H1 (cell line): ENCODE data around the gene TDRD5. TPM values are rescaled to one million over a fixed set of nuclear protein-coding genes. Genes with fewer than 3 reads are reported as not detected.

Source experiments
- CTCF ChIA-PET: fragments of 300-600 bp; sonication (Branson Sonifier 250); formaldehyde crosslinking; loops from one replicate; lab custom pipeline; 2021; ENCODE audit not compliant: partially characterized antibody; lab: Charles Lee
- POLR2A ChIA-PET: fragments of 300-600 bp; sonication (Branson Sonifier 250); formaldehyde crosslinking; loops from one replicate; lab custom pipeline; 2021; ENCODE audit warnings: inconsistent platforms; ENCODE audit not compliant: partially characterized antibody; lab: Charles Lee
- DNase-seq, 2 experiments: peaks; one replicate each; pipeline versions ENCODE4 v3.0.0 to v3.0.0-alpha.2; 2010 to 2022; ENCODE audit warnings: low spot score in 2 of 2, low read depth in 1 of 2, mixed read lengths in 1 of 2
- FAIRE-seq: peaks from 2 replicates; lab custom pipeline; 2011; peaks lifted over from hg19 to GRCh38; lab: Jason Lieb, UNC
- H2AFZ ChIP-seq: 2 replicates; pipeline ENCODE4 v1.8.1; 2012; ENCODE audit warnings: low read length, inconsistent platforms
- H2AK5ac ChIP-seq: 2 replicates; pipeline ENCODE4 v1.6.1; 2013; ENCODE audit warnings: low read depth, low read length
- H2BK120ac ChIP-seq: replicated peaks from 2 replicates; pipeline ENCODE3; 2013; ENCODE audit warnings: low read depth, low read length, inconsistent platforms
- H2BK12ac ChIP-seq: 2 replicates; pipeline ENCODE4 v1.6.1; 2013; ENCODE audit warnings: low read depth, low read length
- H2BK15ac ChIP-seq: 2 replicates; pipeline ENCODE4 v1.6.1; 2013; ENCODE audit warnings: low read length
- H2BK20ac ChIP-seq: 2 replicates; pipeline ENCODE4 v1.6.1; 2013; ENCODE audit warnings: low read length
- H2BK5ac ChIP-seq: 2 replicates; pipeline ENCODE4 v1.6.1; 2013; ENCODE audit warnings: low read depth, low read length
- H3K14ac ChIP-seq: 2 replicates; pipeline ENCODE4 v1.6.1; 2013; ENCODE audit warnings: inconsistent platforms; ENCODE audit not compliant: insufficient read length
- H3K18ac ChIP-seq: 2 replicates; pipeline ENCODE4 v1.6.1; 2013; ENCODE audit warnings: low read length; ENCODE audit errors: extremely low read depth
- H3K23ac ChIP-seq: 2 replicates; pipeline ENCODE4 v1.6.1; 2013; ENCODE audit warnings: inconsistent platforms; ENCODE audit not compliant: insufficient read length
- H3K23me2 ChIP-seq: 2 replicates; pipeline ENCODE4 v1.6.1; 2013; ENCODE audit warnings: low read depth, low read length
- H3K27ac ChIP-seq: 2 replicates; pipeline ENCODE4 v1.6.1; 2011; ENCODE audit warnings: low read depth, low read length, inconsistent platforms
- H3K27me3 ChIP-seq, 4 experiments: replicated peaks in 1 of 4; 1 replicate in 1 of 4; 2 replicates in 3 of 4; pipeline versions ENCODE4 v1.6.1 to v1.8.1; 2011 to 2013; ENCODE audit warnings: low read length in 3 of 4, mild to moderate bottlenecking in 3 of 4, inconsistent platforms in 2 of 4, mixed read lengths in 2 of 4, moderate library complexity in 1 of 4; ENCODE audit not compliant: control insufficient read depth in 3 of 4, insufficient read depth in 3 of 4; ENCODE audit errors: extremely low read depth in 1 of 4
- H3K36me3 ChIP-seq, 4 experiments: 2 replicates each; pipeline versions ENCODE4 v1.6.1 to v1.8.1; 2011 to 2013; ENCODE audit warnings: mild to moderate bottlenecking in 4 of 4, low read length in 3 of 4, moderate library complexity in 2 of 4, control low read depth in 1 of 4, inconsistent platforms in 1 of 4; ENCODE audit not compliant: insufficient read depth in 4 of 4, control insufficient read depth in 2 of 4
- H3K4ac ChIP-seq: replicated peaks from 2 replicates; pipeline ENCODE3; 2013; ENCODE audit warnings: low read length, low read depth, mixed read lengths, inconsistent platforms; ENCODE audit not compliant: insufficient read length
- H3K4me1 ChIP-seq, 4 experiments: replicated peaks in 1 of 4; 1 replicate in 1 of 4; 2 replicates in 3 of 4; pipeline versions ENCODE4 v1.6.1 to v1.8.1; 2011 to 2013; ENCODE audit warnings: low read length in 3 of 4, inconsistent platforms in 2 of 4, mixed read lengths in 1 of 4; ENCODE audit not compliant: insufficient read depth in 4 of 4, control insufficient read depth in 3 of 4
- H3K4me2 ChIP-seq, 2 experiments: 2 replicates each; pipeline versions ENCODE4 v1.6.1 to v1.8.1; 2011 to 2013; ENCODE audit warnings: low read depth in 2 of 2, low read length in 2 of 2, control low read depth in 1 of 2, inconsistent platforms in 1 of 2, mild to moderate bottlenecking in 1 of 2; ENCODE audit not compliant: insufficient read depth in 1 of 2
- H3K4me3 ChIP-seq, 4 experiments: fragments of 200-600, 300-600 bp in 1 of 4; sonication (generic), shearing (Covaris generic), sonication (Bioruptor Twin) in 1 of 4; 2 replicates each; pipeline versions ENCODE4 v1.5.1 to v1.8.1; 2011 to 2016; ENCODE audit warnings: low read length in 4 of 4, low read depth in 3 of 4, control low read depth in 2 of 4, inconsistent platforms in 2 of 4, mild to moderate bottlenecking in 2 of 4, mixed read lengths in 1 of 4, moderate library complexity in 1 of 4; ENCODE audit not compliant: insufficient read depth in 2 of 4; ENCODE audit errors: extremely low read depth in 1 of 4
- H3K56ac ChIP-seq: replicated peaks from 2 replicates; pipeline ENCODE3; 2013; ENCODE audit warnings: low read depth, mild to moderate bottlenecking, mixed read lengths, low read length, inconsistent platforms; ENCODE audit not compliant: insufficient read length
- H3K79me1 ChIP-seq: 2 replicates; pipeline ENCODE4 v1.6.1; 2013; ENCODE audit warnings: low read depth, low read length, control low read depth
- H3K79me2 ChIP-seq, 2 experiments: 2 replicates each; pipeline versions ENCODE4 v1.6.1 to v1.8.1; 2012 to 2013; ENCODE audit warnings: low read length in 2 of 2, mild to moderate bottlenecking in 2 of 2, inconsistent platforms in 1 of 2; ENCODE audit not compliant: insufficient read depth in 2 of 2, control insufficient read depth in 1 of 2
- H3K9ac ChIP-seq, 4 experiments: replicated peaks in 1 of 4; 1 replicate in 1 of 4; 2 replicates in 3 of 4; pipeline versions ENCODE4 v1.6.1 to v1.8.1; 2011 to 2013; ENCODE audit warnings: low read depth in 3 of 4, low read length in 3 of 4, control low read depth in 2 of 4, mild to moderate bottlenecking in 2 of 4, moderate library complexity in 2 of 4, inconsistent platforms in 1 of 4; ENCODE audit errors: extremely low read depth in 1 of 4
- H3K9me3 ChIP-seq, 2 experiments: 2 replicates each; pipeline versions ENCODE4 v1.6.1 to v1.8.1; 2012 to 2013; ENCODE audit warnings: mild to moderate bottlenecking in 2 of 2, moderate library complexity in 2 of 2, control low read depth in 1 of 2, inconsistent platforms in 1 of 2, low read depth in 1 of 2, low read length in 1 of 2, mixed read lengths in 1 of 2; ENCODE audit not compliant: insufficient read depth in 2 of 2
- H4K20me1 ChIP-seq, 2 experiments: replicated peaks in 1 of 2; 2 replicates each; pipeline versions ENCODE3 to v1.8.1; 2011 to 2013; ENCODE audit warnings: inconsistent platforms in 2 of 2, low read length in 2 of 2, mild to moderate bottlenecking in 1 of 2; ENCODE audit not compliant: insufficient read depth in 2 of 2, control insufficient read depth in 1 of 2
- H4K5ac ChIP-seq: 2 replicates; pipeline ENCODE4 v1.6.1; 2013; ENCODE audit warnings: low read length, low read depth, mixed read lengths, inconsistent platforms; ENCODE audit not compliant: insufficient read length
- H4K8ac ChIP-seq: 2 replicates; pipeline ENCODE4 v1.8.0; 2013; ENCODE audit warnings: mild to moderate bottlenecking, moderate library complexity, low read length, inconsistent platforms; ENCODE audit not compliant: insufficient read depth; ENCODE audit errors: extremely low read depth
- H4K91ac ChIP-seq: replicated peaks from 2 replicates; pipeline ENCODE3; 2013; ENCODE audit warnings: low read length, mixed read lengths, inconsistent platforms; ENCODE audit not compliant: insufficient read length
- ATF2 ChIP-seq: IDR thresholded peaks from 2 replicates; pipeline ENCODE4 v1.6.1; 2012; ENCODE audit warnings: low read length, inconsistent platforms
- CHD1 ChIP-seq: IDR thresholded peaks from 2 replicates; pipeline ENCODE4 v1.6.1; 2012; ENCODE audit warnings: low read depth, low read length, improper control_type of control experiment
- MAFK ChIP-seq: IDR thresholded peaks from 2 replicates; pipeline ENCODE4 v1.6.1; 2012; ENCODE audit warnings: low read depth, mild to moderate bottlenecking, improper control_type of control experiment, low read length
- RAD21 ChIP-seq, 2 experiments: IDR thresholded peaks in 1 of 2; conservative IDR thresholded peaks in 1 of 2; 2 replicates each; pipeline ENCODE4 v1.6.1; 2011; ENCODE audit warnings: low read depth in 2 of 2, low read length in 2 of 2, improper control_type of control experiment in 1 of 2, inconsistent platforms in 1 of 2, mild to moderate bottlenecking in 1 of 2, moderate library complexity in 1 of 2
- TBP ChIP-seq: IDR thresholded peaks from 2 replicates; pipeline ENCODE4 v1.6.1; 2011; ENCODE audit warnings: low read depth, low read length, improper control_type of control experiment
- TEAD4 ChIP-seq: IDR thresholded peaks from 2 replicates; pipeline ENCODE4 v1.6.1; 2012; ENCODE audit warnings: low read depth, low read length, inconsistent platforms, mixed read lengths
- YY1 ChIP-seq: IDR thresholded peaks from 2 replicates; pipeline ENCODE4 v1.6.1; 2011; ENCODE audit warnings: low read depth, mild to moderate bottlenecking, low read length
- WGBS, 2 experiments: shearing (Covaris generic) in 1 of 2; methylation state at CpG; one replicate each; pipeline versions ENCODE4 v1.1.6 to v1.1.7; 2013 to 2015; ENCODE audit warnings: low lambda C conversion rate in 2 of 2, mixed read lengths in 2 of 2, inconsistent platforms in 1 of 2, low coverage in 1 of 2, missing lambda C conversion rate in 1 of 2; ENCODE audit not compliant: insufficient replicate concordance in 2 of 2, insufficient coverage in 1 of 2, insufficient read length in 1 of 2; ENCODE audit errors: extremely low coverage in 1 of 2, missing lambda C conversion rate in 1 of 2; 5-methylcytosine and 5-hydroxymethylcytosine counted together
- polyA plus RNA-seq, 7 experiments: library from polyadenylated mRNA; depleted of rRNA in 3 of 7; stranded (reverse) in 5 of 7; unstranded in 2 of 7; fragments of >200 nt in 5 of 7; fragments of 200-250 nt in 2 of 7; gene quantifications; 1 replicate in 5 of 7; 2 replicates in 1 of 7; 4 replicates in 1 of 7; pipeline versions ENCODE4 v1.2.1 to v1.2.3, GENCODE V29; 2011 to 2013; ENCODE audit warnings: missing spikeins in 2 of 7, mixed read lengths in 2 of 7
- total RNA-seq: library from RNA; stranded (reverse); fragmentation: NEBNext Ultra II Directional; extraction: Animal tissue kit (Norgen Biotek cat#: 25700); gene quantifications from 2 replicates; pipeline ENCODE4 v1.2.1, GENCODE V29; 2021

TDRD5 gene
- total and polyA plus RNA-seq, 2 of the 8 experiments (the other 6 are each of a cell fraction or from before 2014, with no cell fraction given): 0.53 to 1.4 TPM

GRCh38 chr1:179708434-179709195 is 117.0 kb downstream of the TDRD5 start:
- WGBS, 2 experiments: 83% methylated on average over 6 of the region's 6 CpGs; no CpG with 5 or more reads in 1 of the 2 experiments
- Histone ChIP-seq H3K14ac (no peak overlapping the region), H3K27me3 (no peaks in the 10 kb centered on the region), H2AK5ac (no peak overlapping the region), H2BK20ac (no peak overlapping the region), H3K18ac (no peak overlapping the region), H2BK5ac (no peak overlapping the region), H2BK120ac (no peak overlapping the region), H4K8ac (peak overlapping the region; percentile 31; the same call in 1 of the 2 replicates), H3K23me2 (no peaks in the 10 kb centered on the region), H2BK12ac (no peak overlapping the region), H3K79me1 (no peaks in the 10 kb centered on the region), H2AFZ (no peak overlapping the region), H3K23ac (no peak overlapping the region), H4K20me1 (no peaks in the 10 kb centered on the region), H4K91ac (no peak overlapping the region), H3K9ac (no peak overlapping the region), H3K27ac (no peak overlapping the region), H3K36me3 (no peaks in the 10 kb centered on the region), H3K4me2 (no peak overlapping the region), H3K9me3 (no peaks in the 10 kb centered on the region), H4K5ac (no peak overlapping the region), H3K4me1 (no peaks in the 10 kb centered on the region), H3K56ac (no peak overlapping the region), H3K79me2 (no peaks in the 10 kb centered on the region), H3K4me3 (no peak overlapping the region), H2BK15ac (no peak overlapping the region), H3K4ac (no peak overlapping the region)
- ChIA-PET CTCF (interaction anchor here (1.0 to 16.1 kb wide), 7 partner anchors 14 to 470 kb away, joined by 3 to 595 read pairs (median 3); no protein-coding TSS in a partner anchor), POLR2A (interaction anchor here (0.6 kb wide), 1 partner anchor 200 kb away, joined by 3 read pairs; no protein-coding TSS in a partner anchor)
- no peak for DNase-seq
- no peak for FAIRE-seq
- TF ChIP-seq TBP (no peak), YY1 (no peak), RAD21 (IDR thresholded peaks at IDR 0.05 in 1 of 2, conservative IDR thresholded peaks at IDR 0.05 in 1 of 2; ENCODE audit: low read depth in 2 of 2, low read length in 2 of 2) (0 out of 4 replicates have a peak, but pooled peaks of 1 of the 2 experiments have one; percentile 12), TEAD4 (no peak), MAFK (peak; percentile 64; the same call in 1 of the 2 replicates), ATF2 (no peak), CHD1 (no peak)
